ENCODE measurements around the gene CACUL1. TPM values are rescaled to one million over a fixed set of nuclear protein-coding genes. Genes with fewer than 3 reads are reported as not detected.
"Not testable (repeated sequence)": the region's sequence is repeated elsewhere in the genome, so short reads cannot be mapped to it uniquely, and the experiment has no call there.

The CACUL1 gene
- total RNA-seq, 1 donor from 2014 or later, result 32.1 TPM

GRCh38 chr10:118783776-118784545, 29.2 kb upstream of the CACUL1 start:
- Mint-ChIP-seq H3K27ac (ENCODE audit: unreplicated experiment) (no peak overlapping the region), H3K27me3 (ENCODE audit: low read depth) (peaks cover 11% of the 10 kb centered on the region), H3K36me3 (ENCODE audit: low read depth) (no peaks in the 10 kb centered on the region), H3K9me3 (ENCODE audit: low read depth) (no peaks in the 10 kb centered on the region), H3K4me3 (ENCODE audit: unreplicated experiment) (no peak overlapping the region), H3K4me1 (ENCODE audit: low read depth) (no peaks in the 10 kb centered on the region)
- no peak for TF ChIP-seq CTCF (IDR thresholded peaks at IDR 0.05)
- no peak for DNase-seq (ENCODE audit: low spot score)

DNA sequence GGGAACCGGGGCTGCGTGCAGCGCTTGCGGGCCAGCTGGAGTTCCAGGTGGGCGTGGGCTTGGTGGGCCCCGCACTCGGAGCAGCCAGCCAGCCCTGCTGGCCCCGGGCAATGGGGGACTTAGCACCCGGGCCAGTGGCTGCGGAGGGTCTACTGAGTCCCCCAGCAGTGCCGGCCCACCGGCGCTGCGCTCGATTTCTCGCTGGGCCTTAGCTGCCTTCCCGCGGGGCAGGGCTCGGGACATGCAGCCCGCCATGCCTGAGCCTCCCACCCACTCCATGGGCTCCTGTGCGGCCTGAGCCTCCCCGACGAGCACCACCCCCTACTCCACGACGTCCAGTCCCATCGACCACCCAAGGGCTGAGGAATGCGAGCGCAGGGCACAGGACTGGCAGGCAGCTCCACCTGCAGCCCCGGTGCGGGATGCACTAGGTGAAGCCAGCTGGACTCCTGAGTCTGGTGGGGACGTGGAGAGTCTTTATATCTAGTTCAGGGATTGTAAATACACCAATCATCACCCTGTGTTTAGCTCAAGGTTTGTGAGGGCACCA, 28.2 kb upstream of the CACUL1 start:
- not testable (repeated sequence) for H3K36me3 Mint-ChIP-seq (ENCODE audit: low read depth); DNase-seq (ENCODE audit: low spot score); H3K4me1 Mint-ChIP-seq (ENCODE audit: low read depth); H3K27me3 Mint-ChIP-seq (ENCODE audit: low read depth); H3K4me3 Mint-ChIP-seq (ENCODE audit: unreplicated experiment); H3K9me3 Mint-ChIP-seq (ENCODE audit: low read depth); H3K27ac Mint-ChIP-seq (ENCODE audit: unreplicated experiment)

- H3K4me3 Mint-ChIP-seq (ENCODE audit: unreplicated experiment), result no peak overlapping the region
- no peak for TF ChIP-seq CTCF (IDR thresholded peaks at IDR 0.05)
- no peaks in the 10 kb centered on the region for H3K4me1 Mint-ChIP-seq (ENCODE audit: low read depth)
- no peak for DNase-seq (ENCODE audit: low spot score)
- H3K36me3 Mint-ChIP-seq (ENCODE audit: low read depth), result no peaks in the 10 kb centered on the region
- H3K9me3 Mint-ChIP-seq (ENCODE audit: low read depth), result peaks cover 3% of the 10 kb centered on the region
- H3K27ac Mint-ChIP-seq (ENCODE audit: unreplicated experiment), result no peak overlapping the region
- H3K27me3 Mint-ChIP-seq (ENCODE audit: low read depth), result peaks cover 2% of the 10 kb centered on the region
Observed at GRCh38 chr10:118781541-118781940, 26.8 kb upstream of the CACUL1 start.

DNA sequence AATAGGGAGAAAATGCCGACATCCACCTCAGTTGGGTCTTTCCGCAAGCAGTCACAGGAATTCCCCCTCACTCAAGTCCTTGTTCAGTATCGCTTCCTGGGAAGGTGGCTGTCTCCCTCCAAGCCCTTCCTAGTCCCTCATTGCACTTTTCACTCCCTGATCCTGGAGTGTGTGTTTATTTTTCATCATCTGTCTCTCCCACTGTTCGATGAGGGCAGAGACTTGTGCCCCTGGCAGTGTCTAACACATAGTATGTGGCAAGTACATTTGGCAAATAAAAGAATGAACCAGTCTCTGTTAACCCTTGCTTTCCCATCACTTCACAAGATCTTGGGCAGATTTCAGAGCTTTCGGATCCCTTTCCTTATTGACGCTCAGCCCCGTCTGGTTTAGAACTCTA, 24.0 kb upstream of the CACUL1 start:
- H3K27ac Mint-ChIP-seq (ENCODE audit: unreplicated experiment), result no peak overlapping the region
- no peak for TF ChIP-seq CTCF (IDR thresholded peaks at IDR 0.05)
- H3K9me3 Mint-ChIP-seq (ENCODE audit: low read depth), result peaks cover 8% of the 10 kb centered on the region
- H3K4me1 Mint-ChIP-seq (ENCODE audit: low read depth), result no peaks in the 10 kb centered on the region
- no peak for DNase-seq (ENCODE audit: low spot score)
- H3K4me3 Mint-ChIP-seq (ENCODE audit: unreplicated experiment), result no peak overlapping the region
- H3K27me3 Mint-ChIP-seq (ENCODE audit: low read depth), result peaks cover 2% of the 10 kb centered on the region
- no peaks in the 10 kb centered on the region for H3K36me3 Mint-ChIP-seq (ENCODE audit: low read depth)

DNA sequence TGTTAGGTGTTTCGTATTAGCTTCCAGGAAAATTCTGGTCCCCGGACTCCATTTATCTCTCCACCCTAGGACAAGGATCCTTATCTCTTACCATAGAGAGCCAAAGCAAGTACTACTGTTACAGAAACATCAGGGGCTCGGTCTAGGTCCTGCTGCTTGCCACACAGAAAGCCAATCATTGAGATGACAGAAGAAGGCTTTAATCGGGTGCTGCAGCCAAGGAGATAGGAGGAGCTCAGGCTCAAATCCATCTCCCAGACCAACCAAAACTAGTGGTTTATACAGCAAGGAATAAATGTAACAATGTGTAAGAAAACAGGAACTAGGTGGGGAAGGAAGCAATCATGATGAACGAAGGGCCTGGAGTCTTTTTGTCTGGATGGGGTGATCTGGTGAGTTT, 22.2 kb upstream of the CACUL1 start:
- H3K27me3 Mint-ChIP-seq (ENCODE audit: low read depth), result peaks cover 3% of the 10 kb centered on the region
- no peaks in the 10 kb centered on the region for H3K36me3 Mint-ChIP-seq (ENCODE audit: low read depth)
- peaks cover 8% of the 10 kb centered on the region for H3K9me3 Mint-ChIP-seq (ENCODE audit: low read depth)
- no peak overlapping the region for H3K4me3 Mint-ChIP-seq (ENCODE audit: unreplicated experiment)
- no peak for TF ChIP-seq CTCF (IDR thresholded peaks at IDR 0.05)
- no peaks in the 10 kb centered on the region for H3K4me1 Mint-ChIP-seq (ENCODE audit: low read depth)
- no peak overlapping the region for H3K27ac Mint-ChIP-seq (ENCODE audit: unreplicated experiment)
- no peak for DNase-seq (ENCODE audit: low spot score)

DNA sequence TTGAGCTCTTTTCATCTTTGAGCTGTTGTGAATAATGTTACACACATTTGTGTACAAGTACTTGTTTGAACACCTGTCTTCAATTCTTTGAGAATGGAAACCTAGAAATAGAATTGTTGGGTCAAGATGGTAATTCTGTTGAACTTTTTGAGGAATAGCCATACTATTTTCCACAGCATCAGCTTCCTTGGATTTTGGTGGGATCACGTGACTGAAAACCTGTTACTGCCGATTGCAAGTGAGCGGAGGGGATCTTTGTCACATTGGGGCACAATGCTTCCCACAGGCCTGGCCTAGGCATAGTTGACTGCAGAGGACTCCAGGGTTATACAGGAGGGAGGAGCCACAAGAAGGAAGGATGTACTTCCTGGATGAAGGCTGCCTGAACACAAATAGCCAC, 21.3 kb upstream of the CACUL1 start:
- Mint-ChIP-seq H3K36me3 (ENCODE audit: low read depth) (no peaks in the 10 kb centered on the region), H3K27ac (ENCODE audit: unreplicated experiment) (no peak overlapping the region)
- no peak for TF ChIP-seq CTCF (IDR thresholded peaks at IDR 0.05)

More for the DNA sequence above, 21.3 kb upstream of the CACUL1 start:
- no peaks in the 10 kb centered on the region for H3K4me1 Mint-ChIP-seq (ENCODE audit: low read depth)
- H3K9me3 Mint-ChIP-seq (ENCODE audit: low read depth), result peaks cover 8% of the 10 kb centered on the region
- no peak for DNase-seq (ENCODE audit: low spot score)
- H3K27me3 Mint-ChIP-seq (ENCODE audit: low read depth), result peaks cover 9% of the 10 kb centered on the region
- no peak overlapping the region for H3K4me3 Mint-ChIP-seq (ENCODE audit: unreplicated experiment)
